HG03378 (cell line): Measurements from ENCODE around the gene ZNF598.

Experiments used
- ATAC-seq: cut with Tn5 transposase; IDR thresholded peaks from one replicate; pipeline ENCODE4 v1.9.1; 2021; ENCODE audit warnings: mild to moderate bottlenecking, moderate library complexity; ENCODE audit not compliant: unreplicated experiment

Gene ZNF598

GRCh38 chr16:2009791-2010510 lies at the start of gene ZNF598:
Gene ZNF598 (minus strand): TSS chr16:2009821.
- ATAC-seq: no peak

- ATAC-seq: no peak
Measured at GRCh38 chr16:2058872-2059271, 49.3 kb upstream of the ZNF598 start.

- no peak for ATAC-seq
Measured at GRCh38 chr16:2058420-2058819, 48.8 kb upstream of the ZNF598 start.

GRCh38 chr16:2057438-2057837 lies 47.8 kb upstream of the ZNF598 start:
- ATAC-seq: no peak

- no peak for ATAC-seq
Measured at GRCh38 chr16:2056681-2057407, 47.2 kb upstream of the ZNF598 start.

GRCh38 chr16:2056077-2056476 lies 46.5 kb upstream of the ZNF598 start:
- no peak for ATAC-seq

- ATAC-seq: no peak
Measured at GRCh38 chr16:2054543-2055245, 45.1 kb upstream of the ZNF598 start.

GRCh38 chr16:2053897-2054296 lies 44.3 kb upstream of the ZNF598 start:
- ATAC-seq: no peak

GRCh38 chr16:2053211-2053610 lies 43.6 kb upstream of the ZNF598 start:
- ATAC-seq: no peak

- ATAC-seq: no peak
Measured at GRCh38 chr16:2048116-2048543, 38.5 kb upstream of the ZNF598 start.

- peak; percentile 86 for ATAC-seq
Measured at GRCh38 chr16:2047330-2048115, 37.9 kb upstream of the ZNF598 start, which contains the start of the genes NTHL1 and TSC2. Gene NTHL1 (minus strand): TSS chr16:2047834. CDS start chr16:2047823, 11 bp downstream. Gene TSC2 (plus strand): TSS chr16:2047985. CDS start chr16:2048616, 631 bp downstream.

GRCh38 chr16:2046893-2047329 lies 37.3 kb upstream of the ZNF598 start:
- ATAC-seq: no peak

- no peak for ATAC-seq
Measured at GRCh38 chr16:2045965-2046892, 36.6 kb upstream of the ZNF598 start.

GRCh38 chr16:2044541-2044940 lies 34.9 kb upstream of the ZNF598 start:
- no peak for ATAC-seq

- no peak for ATAC-seq
Measured at GRCh38 chr16:2043667-2044451, 34.2 kb upstream of the ZNF598 start.

- ATAC-seq: no peak
Measured at GRCh38 chr16:2042986-2043666, 33.5 kb upstream of the ZNF598 start.

- ATAC-seq: no peak
Measured at GRCh38 chr16:2042171-2042985, 32.8 kb upstream of the ZNF598 start.
